SHP77 (cell line): ENCODE results near the gene LRIT2.
A peak's percentile ranks its signal among the peaks of the same experiment; 100 is the strongest.

ENCODE experiments used
- DNase-seq, 2 experiments: peaks; one replicate each; lab custom pipeline; 2025; lab: John Stamatoyannopoulos, UW

Gene LRIT2, protein sequence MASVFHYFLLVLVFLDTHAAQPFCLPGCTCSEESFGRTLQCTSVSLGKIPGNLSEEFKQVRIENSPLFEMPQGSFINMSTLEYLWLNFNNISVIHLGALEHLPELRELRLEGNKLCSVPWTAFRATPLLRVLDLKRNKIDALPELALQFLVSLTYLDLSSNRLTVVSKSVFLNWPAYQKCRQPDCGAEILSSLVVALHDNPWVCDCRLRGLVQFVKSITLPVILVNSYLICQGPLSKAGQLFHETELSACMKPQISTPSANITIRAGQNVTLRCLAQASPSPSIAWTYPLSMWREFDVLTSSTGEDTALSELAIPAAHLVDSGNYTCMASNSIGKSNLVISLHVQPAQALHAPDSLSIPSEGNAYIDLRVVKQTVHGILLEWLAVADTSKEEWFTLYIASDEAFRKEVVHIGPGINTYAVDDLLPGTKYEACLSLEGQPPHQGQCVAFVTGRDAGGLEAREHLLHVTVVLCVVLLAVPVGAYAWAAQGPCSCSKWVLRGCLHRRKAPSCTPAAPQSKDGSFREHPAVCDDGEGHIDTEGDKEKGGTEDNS

DNA sequence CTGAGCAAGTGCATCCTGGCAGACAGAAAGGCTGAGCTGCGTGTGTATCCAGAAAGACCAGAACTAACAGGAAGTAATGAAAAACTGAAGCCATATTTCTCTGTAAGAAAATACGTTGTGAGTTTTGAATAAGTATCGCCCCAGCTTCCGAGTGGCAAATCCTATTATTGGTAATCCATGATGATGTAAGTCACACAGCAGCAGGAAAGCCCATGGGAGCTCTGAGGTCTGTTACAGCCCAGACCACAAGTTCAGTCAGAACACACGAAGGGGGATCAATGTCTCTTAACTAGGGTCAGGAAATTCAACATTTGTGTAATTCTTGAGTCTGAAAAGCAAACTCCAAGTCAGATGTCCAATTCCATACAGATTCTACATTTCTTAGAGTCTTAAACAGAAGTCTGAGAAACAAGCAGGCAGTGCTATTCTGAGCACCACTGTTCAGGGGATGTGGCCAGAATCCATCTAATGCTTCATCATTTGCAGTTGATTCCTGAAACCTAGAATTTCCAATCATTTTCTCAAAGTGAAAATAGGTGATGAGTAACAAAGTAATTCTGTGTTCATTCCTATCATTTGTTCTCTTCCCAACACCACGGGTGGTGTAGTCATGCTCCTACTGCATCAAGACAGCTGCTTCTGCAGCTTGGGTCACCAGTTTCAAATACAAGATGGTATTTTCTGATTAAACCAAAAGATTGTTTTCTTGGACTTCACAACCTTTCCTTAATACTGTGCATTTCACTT is at the start of gene LRIT2:
LRIT2 (minus strand) TSS at position 118 of the 747 bp plus-strand sequence; CDS start at position 94, 24 bp downstream.
- no peak for DNase-seq

DNA sequence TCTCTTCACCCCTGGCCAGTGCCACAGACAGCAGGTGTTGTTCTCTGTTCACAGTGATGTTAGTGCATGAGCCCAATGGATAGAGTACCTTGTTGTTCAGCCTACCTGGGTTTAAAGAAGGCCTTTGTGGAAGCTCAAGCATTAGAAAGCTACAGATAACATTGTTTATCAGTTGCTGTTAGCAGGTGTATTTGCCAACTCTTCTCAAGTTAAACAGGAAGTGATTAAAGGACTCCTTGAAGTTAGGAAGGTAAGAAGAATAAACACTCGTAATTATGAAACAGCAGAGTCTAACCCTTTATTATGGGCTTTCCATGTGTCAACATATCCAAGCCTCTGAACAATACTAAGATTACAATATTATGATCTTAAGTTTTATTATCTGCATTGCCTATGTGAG is 45.4 kb upstream of the LRIT2 start:
- DNase-seq, result no peak

DNA sequence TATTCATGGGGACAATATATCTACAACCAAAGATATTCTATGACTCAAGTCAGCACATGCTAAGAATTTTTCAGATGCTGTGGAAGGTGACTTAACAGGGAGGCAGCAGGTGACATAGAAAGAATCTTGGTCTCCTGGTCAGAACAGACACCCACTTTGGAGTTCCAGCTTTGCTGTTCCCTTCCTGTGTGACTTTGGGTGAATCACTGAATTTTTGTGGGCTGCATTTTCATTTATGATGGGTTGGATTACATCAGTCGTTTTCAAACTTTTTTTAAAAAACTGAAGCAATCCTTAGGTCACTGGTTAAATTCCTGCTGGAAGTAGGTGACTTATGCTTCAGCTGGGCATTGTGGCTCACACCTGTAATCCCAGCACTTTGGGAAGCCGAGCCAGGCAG is 44.4 kb upstream of the LRIT2 start:
- no peak for DNase-seq

DNA sequence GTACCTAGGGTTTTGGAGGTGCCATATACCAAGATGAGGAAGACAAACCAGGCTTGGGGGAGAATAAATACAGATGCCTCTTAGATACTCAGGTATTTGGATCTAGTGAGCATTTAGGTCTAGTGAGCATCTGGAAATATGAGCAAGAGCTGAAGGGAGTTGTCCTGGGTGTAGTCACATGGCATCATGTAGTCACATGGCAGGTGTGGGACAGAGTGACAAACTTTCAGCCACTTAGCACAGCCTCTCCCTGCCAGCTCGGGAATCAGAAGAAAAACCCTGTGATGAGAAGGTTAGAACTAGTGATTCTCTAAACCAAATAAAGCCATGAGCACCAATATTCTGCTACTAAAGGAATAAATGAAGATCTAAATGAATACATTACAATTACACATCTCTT is 43.8 kb upstream of the LRIT2 start:
- no peak for DNase-seq

DNA sequence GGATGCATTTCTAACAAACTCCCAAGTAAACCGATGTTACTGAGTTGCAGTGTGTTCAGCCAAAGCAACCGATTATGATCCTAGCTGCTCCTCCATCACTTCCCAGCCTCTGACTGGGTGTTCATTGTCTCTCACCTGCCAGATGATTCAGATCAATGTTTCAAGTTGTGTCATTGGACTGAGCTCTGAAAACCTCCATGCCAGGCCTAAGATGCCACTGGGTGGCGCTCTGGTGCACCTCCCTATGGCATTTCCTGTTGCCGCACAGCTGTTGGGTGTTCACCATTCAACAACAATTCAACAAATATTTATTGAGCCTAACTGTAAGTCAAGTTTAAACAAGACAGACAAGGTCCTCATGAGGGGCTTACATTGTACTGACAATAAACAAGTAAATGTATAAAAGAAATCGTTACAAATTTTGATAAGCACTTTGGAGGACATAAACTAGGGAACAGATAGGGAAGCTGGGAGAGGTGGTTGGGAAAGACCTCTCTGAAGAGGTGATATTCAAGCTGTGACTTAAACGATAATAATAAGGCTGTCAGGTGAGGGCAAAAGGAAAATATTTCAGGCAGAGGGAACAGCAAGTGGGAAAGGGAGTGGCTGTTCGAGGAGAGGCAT is 42.3 kb upstream of the LRIT2 start:
- DNase-seq, result peak; percentile 20 to 40

DNA sequence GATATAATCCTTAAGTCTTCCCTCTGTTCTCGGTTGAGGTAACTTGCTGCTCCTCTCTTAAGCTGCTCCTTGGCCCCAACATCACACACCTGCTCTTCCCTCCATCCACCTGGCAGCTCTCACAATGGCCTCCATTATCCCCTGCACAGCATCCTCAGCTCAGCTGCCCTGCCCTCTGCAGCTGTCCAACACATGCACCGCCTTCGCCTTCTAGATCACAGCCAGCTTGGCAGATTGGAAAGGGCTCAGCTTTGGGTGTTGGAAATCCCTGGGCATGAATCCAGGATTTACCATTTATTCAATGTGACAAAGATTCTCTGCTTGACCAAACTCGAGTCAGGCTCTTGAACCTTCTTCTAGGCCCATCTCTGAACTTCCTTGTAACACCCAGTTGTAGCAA is 40.1 kb upstream of the LRIT2 start:
- peak in 1 of 2 experiments; percentile 63 for DNase-seq

DNA sequence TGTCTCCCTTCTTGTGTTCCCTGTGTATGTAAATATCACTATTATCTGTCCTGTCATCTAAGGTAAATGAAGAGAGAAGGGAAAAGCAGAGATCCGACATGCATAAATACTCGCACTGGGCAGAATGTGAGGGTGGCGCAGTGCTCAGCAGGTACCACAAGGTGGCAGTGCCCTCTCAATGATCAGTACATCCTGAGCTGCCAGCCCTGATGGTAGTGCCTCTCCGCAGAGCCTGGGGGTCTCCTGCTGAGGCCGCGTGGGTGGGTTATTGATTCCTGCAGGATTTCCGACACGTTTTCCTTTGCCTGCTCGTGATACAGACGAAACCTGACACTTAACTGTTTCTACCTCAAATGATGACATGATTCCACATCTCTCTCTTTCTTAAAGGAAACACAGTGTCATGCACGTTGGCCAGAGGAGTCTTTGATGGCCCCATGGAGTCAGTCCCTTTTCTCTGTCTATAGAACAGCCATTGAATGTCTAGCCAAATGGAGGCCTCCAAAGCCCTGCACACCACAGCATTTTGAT is 39.3 kb upstream of the LRIT2 start:
- peak; percentile 35 to 36 for DNase-seq

DNA sequence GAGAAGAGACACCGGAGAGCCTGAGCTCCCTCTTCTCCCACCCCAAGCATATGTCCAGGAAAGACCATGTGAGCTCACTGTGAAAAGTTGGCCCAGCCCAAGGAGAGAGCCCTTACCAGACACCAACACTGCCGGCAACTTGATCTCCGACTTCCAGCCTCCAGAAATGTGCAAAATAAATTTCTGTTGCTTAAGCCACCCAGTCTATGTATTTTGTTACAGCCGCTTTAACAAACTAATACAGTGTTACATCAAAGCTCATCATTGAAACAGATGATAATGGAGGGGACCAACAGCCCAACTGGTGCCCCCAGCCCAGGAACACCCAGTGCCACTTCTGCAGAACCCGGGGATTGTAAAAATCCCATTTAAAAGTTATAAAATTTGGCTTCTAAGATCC is 38.4 kb upstream of the LRIT2 start:
- DNase-seq, result no peak

DNA sequence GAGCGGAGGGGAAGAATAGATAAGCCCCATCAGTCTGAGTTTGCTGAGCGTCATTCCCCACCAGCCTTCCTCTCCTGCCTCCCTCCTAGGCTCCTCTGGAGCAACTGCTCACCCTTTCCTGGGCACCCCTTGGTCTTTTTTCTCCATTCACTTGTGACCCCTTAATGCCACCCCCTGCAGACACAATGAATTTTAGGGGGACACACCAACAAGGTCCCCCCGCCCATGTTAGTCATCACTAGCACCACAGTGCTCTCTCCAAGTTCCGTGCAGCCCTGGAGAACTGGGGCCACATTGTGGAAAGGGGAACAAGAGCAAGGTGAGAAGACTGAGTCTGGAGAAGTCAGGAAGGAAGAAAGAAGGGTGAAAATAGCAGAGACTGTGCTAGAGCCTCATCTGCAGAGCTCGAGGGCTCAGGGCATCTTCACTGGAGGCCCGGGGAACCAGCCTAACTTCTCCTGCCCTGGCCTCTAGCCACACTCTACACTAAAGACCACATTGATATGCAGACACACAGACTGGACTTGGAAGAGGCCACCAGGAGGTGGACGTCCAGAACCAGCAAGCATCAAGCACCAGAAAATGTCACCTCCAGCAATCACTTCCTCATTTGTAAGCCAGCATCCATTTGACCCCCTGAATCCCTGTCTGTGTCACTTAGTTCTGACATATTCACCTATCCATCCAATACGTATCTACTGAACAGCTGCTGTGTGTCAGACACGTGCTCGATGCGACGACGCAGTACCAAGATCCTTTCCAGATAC is 37.0 kb upstream of the LRIT2 start:
- DNase-seq, result no peak

DNA sequence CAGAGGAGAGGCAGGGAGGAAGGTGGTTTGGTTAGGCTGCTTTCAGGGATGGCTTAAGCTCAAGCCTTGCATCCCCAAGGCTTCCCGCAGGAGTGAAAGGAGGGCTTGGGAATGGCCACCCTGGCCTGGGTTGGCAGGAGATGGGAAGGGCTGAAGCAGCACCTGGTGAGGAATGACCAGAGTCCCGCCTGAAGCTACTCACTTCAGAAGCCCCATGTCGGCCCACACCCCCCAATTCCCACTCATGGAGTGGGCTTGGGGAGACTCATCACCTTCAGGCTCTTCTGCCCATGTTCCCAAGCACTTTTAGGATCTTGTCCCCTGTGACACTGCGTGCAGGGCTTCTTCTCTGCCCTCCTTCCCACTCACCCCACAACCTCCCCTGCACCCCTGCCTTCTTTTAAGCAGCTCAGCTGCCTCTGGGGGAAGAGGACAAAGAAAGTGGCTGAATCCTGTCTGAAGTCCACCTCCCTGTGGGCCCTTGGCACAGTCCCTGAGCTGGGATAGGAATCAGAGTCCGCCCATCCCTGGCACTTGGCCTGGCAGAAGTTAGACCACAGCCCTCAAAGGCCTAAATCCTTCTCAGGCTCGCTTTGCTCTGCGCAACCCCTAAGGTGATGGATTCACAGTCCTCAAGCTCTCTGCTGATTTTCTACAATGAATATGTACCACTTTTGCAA is 36.0 kb upstream of the LRIT2 start:
- no peak for DNase-seq

DNA sequence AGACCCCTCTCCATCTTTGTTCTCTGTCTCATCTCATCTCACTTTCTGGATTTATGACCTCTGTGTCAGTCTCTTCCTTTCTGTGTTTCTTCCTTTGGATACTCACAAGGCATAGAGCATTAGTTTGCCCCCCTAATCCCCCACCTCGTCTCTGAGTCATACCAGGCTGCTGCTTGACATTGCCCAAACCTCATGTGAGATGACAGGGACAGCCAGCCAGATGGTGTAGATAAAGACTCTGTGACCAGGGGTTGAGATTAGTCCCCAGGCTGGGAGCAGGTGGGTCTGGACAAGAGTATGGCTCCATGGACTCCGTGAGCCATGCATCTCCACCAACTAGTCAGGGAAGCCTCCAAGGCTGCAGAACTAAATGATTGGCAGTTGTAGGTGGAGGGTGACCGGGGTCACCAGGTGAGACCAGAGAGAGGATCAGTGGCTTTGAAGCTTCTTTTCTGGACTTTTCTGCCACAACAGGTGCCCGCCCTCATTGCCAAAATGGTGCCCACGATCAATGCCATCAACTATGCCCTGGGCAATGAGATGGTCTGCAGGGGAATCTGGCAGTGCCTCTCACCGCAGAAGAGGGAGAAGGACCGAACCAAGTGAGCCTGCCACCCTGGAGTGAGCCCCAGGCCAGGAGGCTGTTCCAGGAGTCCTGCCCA is 32.8 kb upstream of the LRIT2 start:
- DNase-seq, result no peak

DNA sequence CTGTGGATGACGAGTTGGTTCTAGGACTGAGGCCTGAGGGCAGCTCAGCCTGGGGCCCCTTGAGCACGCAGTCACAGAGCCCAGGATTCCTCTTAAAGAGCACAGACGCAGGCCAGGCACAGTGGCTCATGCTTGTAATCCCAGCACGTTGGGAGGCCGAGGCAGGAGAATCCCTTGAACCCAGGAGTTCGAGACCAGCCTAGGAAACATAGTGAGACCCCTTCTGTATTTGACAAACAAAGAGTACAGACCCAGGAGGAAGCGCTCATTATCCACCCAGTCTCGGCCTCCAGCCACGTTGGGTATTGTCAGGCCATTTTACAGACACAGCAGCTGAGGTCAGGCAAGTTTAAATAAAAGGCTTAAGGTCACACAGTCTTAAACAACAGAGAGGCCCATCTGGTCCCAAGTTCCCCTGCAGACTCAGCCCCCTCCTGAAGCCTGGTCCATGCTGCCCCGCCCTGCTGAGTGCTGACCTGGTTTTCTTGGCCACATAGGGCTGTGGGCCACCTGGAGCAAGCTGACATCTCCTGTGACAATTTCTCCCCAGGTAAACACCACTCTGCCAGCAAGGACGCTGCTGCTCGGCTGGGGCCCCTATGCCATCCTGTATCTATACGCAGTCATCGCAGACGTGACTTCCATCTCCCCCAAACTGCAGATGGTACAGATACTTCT is 32.1 kb upstream of the LRIT2 start:
- DNase-seq, result no peak

DNA sequence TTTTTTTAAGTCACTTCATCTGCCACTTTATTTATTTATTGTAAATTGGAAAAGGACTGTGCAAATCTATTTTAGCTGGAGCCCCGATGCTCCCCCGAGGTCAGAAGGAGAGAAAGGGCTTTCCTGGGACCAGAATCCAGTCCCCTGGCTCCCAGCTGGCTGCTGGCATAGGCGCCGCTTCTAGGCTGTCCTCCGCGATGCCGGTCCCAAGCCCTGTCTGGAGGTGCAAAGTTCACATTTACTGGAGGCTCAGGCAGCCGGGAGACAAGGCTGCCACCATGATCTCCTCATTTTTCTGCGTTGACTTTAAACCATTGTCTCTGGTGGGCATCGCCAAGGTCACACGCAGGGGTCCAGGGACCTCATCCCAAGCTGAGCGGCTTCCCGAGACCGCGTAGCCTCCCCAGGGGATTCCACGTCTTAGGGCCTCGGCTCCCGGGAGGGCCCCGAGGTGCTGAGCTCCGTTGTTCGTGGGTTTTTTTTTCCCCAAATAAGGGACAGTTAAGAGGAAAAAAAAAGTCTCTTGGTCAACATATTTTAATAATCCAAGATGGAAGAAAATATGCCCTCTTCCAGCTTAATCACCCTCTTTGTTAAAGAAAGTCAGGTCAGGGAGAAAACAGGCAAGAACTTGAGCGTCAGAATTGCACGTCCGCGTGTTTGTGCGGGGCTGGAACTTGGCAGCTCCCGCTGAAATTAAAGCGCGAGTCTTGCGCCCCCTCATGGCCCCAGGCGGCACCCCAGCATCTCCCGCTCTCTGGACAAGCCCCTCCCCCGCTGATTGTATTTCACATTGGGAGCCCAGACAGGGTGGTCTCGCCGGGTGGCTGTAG is 31.4 kb upstream of the LRIT2 start:
- DNase-seq, result peak in 1 of 2 experiments; percentile 3

DNA sequence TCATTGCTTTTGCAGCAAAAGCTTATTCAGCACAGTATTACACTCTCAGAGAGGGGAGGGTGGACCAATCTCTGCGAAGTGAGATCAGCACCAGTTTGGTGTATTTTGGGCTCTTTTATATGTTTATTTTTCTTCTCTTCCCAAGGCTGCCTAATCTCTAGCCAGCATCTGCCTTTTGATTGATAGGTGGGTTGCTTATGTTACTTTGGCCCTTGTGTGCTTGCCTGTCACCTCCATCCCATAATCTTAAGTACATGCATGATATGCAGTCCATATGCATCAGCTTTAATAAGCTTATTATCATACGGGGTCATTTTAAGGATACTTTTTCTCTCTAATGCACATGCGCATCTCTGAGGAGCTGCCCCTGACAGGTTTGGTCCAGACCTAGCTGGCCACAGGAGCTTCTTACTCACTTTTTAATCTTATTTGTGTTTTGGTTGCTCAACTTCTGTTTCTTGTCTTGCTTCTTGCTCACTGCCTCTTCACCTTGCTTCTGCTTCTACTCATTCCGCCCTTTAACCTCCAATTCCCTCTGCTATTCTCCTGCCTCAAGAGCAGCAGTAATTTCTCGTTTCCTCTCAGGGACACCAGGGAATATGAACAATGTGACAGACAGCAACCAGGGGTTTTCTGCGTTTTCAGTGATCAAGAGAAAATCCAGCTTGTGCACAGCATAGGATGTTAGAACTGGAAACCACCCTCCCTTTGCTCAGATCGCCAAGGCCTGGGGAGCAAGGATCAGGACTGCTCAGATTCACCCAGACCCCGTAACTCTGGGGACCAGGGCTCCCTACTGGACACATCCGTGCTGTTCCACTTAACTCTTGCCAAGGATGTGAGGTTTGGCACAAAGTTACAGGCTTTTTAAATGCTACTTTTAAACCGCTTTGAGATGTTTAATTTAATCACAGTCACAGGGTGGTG is 29.5 kb upstream of the LRIT2 start:
- DNase-seq, result no peak

DNA sequence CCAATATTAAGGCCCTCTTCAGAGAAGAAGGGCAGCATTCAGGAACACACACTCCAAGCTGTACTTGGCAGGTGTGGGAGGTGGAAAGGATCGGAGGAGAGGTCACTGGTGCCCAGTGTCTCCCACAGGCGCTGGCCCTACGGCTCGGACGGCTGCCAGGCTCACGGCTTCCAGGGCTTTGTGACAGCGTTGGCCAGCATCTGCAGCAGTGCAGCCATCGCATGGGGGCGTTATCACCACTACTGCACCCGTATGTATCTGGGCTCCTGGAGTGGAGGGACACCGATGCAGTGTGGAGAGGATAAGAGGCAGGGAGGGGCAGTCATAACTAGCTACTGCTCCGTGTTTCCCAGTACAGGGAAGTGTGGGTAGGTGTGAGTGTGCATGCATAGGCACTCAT is 23.4 kb upstream of the LRIT2 start:
- no peak for DNase-seq

DNA sequence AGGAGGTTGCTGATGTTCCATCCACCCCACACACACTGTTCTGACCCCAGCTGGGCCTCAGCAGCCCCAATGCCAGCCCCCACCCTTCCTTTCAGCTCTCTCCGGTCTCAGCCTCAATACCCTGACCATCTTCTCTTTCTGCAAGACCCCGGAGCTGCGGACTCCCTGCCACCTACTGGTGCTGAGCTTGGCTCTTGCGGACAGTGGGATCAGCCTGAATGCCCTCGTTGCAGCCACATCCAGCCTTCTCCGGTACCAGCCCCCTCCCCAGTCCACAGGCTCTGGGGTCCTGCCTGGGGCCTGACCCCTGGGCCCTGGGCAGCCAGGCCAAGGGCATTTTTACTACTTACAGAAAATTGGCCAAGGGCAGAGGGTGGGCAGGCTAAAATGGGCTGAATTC is 22.2 kb upstream of the LRIT2 start:
- DNase-seq, result no peak

DNA sequence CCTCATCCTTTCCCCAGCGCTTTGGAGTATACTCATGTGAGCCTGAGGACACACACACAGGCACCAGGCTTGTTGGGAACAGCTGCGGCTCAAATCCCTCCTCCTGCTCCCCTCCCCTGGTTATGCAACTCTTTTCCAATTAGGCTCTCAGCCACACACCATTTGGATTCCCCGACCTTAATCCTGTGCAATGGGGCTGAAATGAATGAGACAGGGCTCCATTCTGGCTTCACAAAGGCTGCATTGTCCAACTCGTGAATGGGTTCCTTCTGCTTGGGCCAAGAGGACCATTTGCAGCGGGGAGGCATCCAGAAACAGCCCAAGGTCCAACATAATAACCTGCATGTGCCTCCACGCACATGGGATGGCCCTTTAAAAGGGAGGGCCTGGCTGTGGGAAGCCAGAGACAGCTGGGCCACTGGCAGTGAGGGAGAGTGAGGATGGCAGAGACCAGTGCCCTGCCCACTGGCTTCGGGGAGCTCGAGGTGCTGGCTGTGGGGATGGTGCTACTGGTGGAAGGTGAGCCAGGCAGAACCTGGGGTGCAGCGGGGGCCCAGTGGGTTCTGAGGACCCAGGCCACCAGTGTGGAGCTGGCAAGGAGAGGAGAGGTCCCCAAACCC is 19.4 kb upstream of the LRIT2 start, which contains the start of gene RGR:
RGR (plus strand) TSS at position 403 of the 620 bp plus-strand sequence; CDS start at position 441, 38 bp downstream.
- no peak for DNase-seq
